Measurements from ENCODE around the gene RGR. TPM values are rescaled to one million over a fixed set of nuclear protein-coding genes. Genes with fewer than 3 reads are reported as not detected.

The RGR gene
- total RNA-seq, 4 donors from 2014 or later: 0.08 TPM; not detected in 3

DNA sequence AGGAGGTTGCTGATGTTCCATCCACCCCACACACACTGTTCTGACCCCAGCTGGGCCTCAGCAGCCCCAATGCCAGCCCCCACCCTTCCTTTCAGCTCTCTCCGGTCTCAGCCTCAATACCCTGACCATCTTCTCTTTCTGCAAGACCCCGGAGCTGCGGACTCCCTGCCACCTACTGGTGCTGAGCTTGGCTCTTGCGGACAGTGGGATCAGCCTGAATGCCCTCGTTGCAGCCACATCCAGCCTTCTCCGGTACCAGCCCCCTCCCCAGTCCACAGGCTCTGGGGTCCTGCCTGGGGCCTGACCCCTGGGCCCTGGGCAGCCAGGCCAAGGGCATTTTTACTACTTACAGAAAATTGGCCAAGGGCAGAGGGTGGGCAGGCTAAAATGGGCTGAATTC is 2.6 kb downstream of the RGR start:
- DNase-seq (ENCODE audit: low spot score in 2 of 2): peak in 1 of 2 donors; percentile 63
- H3K4me3 ChIP-seq (ENCODE audit: low read depth, poor library complexity, severe bottlenecking): no peak overlapping the region
- intact Hi-C loops (cut with DNase I; ENCODE audit: low total_unique reads): no loop called here
- WGBS, 2 donors: 84 to 86% methylated on average over 6 of the region's 6 CpGs
- TF ChIP-seq POLR2A (IDR thresholded peaks at IDR 0.05): no peak
- TF ChIP-seq, protein P1, sequence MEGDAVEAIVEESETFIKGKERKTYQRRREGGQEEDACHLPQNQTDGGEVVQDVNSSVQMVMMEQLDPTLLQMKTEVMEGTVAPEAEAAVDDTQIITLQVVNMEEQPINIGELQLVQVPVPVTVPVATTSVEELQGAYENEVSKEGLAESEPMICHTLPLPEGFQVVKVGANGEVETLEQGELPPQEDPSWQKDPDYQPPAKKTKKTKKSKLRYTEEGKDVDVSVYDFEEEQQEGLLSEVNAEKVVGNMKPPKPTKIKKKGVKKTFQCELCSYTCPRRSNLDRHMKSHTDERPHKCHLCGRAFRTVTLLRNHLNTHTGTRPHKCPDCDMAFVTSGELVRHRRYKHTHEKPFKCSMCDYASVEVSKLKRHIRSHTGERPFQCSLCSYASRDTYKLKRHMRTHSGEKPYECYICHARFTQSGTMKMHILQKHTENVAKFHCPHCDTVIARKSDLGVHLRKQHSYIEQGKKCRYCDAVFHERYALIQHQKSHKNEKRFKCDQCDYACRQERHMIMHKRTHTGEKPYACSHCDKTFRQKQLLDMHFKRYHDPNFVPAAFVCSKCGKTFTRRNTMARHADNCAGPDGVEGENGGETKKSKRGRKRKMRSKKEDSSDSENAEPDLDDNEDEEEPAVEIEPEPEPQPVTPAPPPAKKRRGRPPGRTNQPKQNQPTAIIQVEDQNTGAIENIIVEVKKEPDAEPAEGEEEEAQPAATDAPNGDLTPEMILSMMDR (IDR thresholded peaks at IDR 0.05): no peak

DNA sequence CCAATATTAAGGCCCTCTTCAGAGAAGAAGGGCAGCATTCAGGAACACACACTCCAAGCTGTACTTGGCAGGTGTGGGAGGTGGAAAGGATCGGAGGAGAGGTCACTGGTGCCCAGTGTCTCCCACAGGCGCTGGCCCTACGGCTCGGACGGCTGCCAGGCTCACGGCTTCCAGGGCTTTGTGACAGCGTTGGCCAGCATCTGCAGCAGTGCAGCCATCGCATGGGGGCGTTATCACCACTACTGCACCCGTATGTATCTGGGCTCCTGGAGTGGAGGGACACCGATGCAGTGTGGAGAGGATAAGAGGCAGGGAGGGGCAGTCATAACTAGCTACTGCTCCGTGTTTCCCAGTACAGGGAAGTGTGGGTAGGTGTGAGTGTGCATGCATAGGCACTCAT is 3.9 kb downstream of the RGR start:
- intact Hi-C loops (cut with DNase I; ENCODE audit: low total_unique reads): no loop called here
- TF ChIP-seq POLR2A (IDR thresholded peaks at IDR 0.05): no peak
- TF ChIP-seq, protein P1 (IDR thresholded peaks at IDR 0.05): no peak
- 81 to 87% methylated on average over 12 of the region's 12 CpGs for WGBS, 2 donors
- DNase-seq (ENCODE audit: low spot score in 2 of 2): peak in 1 of 2 donors; percentile 46
- H3K4me3 ChIP-seq (ENCODE audit: low read depth, poor library complexity, severe bottlenecking): no peak overlapping the region

DNA sequence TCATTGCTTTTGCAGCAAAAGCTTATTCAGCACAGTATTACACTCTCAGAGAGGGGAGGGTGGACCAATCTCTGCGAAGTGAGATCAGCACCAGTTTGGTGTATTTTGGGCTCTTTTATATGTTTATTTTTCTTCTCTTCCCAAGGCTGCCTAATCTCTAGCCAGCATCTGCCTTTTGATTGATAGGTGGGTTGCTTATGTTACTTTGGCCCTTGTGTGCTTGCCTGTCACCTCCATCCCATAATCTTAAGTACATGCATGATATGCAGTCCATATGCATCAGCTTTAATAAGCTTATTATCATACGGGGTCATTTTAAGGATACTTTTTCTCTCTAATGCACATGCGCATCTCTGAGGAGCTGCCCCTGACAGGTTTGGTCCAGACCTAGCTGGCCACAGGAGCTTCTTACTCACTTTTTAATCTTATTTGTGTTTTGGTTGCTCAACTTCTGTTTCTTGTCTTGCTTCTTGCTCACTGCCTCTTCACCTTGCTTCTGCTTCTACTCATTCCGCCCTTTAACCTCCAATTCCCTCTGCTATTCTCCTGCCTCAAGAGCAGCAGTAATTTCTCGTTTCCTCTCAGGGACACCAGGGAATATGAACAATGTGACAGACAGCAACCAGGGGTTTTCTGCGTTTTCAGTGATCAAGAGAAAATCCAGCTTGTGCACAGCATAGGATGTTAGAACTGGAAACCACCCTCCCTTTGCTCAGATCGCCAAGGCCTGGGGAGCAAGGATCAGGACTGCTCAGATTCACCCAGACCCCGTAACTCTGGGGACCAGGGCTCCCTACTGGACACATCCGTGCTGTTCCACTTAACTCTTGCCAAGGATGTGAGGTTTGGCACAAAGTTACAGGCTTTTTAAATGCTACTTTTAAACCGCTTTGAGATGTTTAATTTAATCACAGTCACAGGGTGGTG is 10.0 kb downstream of the RGR start:
- WGBS, 2 donors: 59 to 66% methylated on average over 10 of the region's 10 CpGs
- DNase-seq (ENCODE audit: low spot score in 2 of 2): peak in 1 of 2 donors; percentile 61
- intact Hi-C loops (cut with DNase I; ENCODE audit: low total_unique reads): no loop called here
- no peak overlapping the region for H3K4me3 ChIP-seq (ENCODE audit: low read depth, poor library complexity, severe bottlenecking)
- TF ChIP-seq POLR2A (IDR thresholded peaks at IDR 0.05): no peak
- TF ChIP-seq, protein P1 (IDR thresholded peaks at IDR 0.05): no peak

DNA sequence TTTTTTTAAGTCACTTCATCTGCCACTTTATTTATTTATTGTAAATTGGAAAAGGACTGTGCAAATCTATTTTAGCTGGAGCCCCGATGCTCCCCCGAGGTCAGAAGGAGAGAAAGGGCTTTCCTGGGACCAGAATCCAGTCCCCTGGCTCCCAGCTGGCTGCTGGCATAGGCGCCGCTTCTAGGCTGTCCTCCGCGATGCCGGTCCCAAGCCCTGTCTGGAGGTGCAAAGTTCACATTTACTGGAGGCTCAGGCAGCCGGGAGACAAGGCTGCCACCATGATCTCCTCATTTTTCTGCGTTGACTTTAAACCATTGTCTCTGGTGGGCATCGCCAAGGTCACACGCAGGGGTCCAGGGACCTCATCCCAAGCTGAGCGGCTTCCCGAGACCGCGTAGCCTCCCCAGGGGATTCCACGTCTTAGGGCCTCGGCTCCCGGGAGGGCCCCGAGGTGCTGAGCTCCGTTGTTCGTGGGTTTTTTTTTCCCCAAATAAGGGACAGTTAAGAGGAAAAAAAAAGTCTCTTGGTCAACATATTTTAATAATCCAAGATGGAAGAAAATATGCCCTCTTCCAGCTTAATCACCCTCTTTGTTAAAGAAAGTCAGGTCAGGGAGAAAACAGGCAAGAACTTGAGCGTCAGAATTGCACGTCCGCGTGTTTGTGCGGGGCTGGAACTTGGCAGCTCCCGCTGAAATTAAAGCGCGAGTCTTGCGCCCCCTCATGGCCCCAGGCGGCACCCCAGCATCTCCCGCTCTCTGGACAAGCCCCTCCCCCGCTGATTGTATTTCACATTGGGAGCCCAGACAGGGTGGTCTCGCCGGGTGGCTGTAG is 11.9 kb downstream of the RGR start:
- intact Hi-C loops (cut with DNase I; ENCODE audit: low total_unique reads): no loop called here
- 41 to 47% methylated on average over 33 to 35 of the region's 35 CpGs for WGBS, 2 donors
- DNase-seq (ENCODE audit: low spot score in 2 of 2): peak in 1 of 2 donors; percentile 89
- no peak for TF ChIP-seq POLR2A (IDR thresholded peaks at IDR 0.05)
- TF ChIP-seq, protein P1 (IDR thresholded peaks at IDR 0.05): no peak
- H3K4me3 ChIP-seq (ENCODE audit: low read depth, poor library complexity, severe bottlenecking): no peak overlapping the region

DNA sequence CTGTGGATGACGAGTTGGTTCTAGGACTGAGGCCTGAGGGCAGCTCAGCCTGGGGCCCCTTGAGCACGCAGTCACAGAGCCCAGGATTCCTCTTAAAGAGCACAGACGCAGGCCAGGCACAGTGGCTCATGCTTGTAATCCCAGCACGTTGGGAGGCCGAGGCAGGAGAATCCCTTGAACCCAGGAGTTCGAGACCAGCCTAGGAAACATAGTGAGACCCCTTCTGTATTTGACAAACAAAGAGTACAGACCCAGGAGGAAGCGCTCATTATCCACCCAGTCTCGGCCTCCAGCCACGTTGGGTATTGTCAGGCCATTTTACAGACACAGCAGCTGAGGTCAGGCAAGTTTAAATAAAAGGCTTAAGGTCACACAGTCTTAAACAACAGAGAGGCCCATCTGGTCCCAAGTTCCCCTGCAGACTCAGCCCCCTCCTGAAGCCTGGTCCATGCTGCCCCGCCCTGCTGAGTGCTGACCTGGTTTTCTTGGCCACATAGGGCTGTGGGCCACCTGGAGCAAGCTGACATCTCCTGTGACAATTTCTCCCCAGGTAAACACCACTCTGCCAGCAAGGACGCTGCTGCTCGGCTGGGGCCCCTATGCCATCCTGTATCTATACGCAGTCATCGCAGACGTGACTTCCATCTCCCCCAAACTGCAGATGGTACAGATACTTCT is 12.6 kb downstream of the RGR start:
- 67 to 75% methylated on average over 15 of the region's 15 CpGs for WGBS, 2 donors

More for the DNA sequence above, 12.6 kb downstream of the RGR start:
- H3K4me3 ChIP-seq (ENCODE audit: low read depth, poor library complexity, severe bottlenecking): no peak overlapping the region
- intact Hi-C loops (cut with DNase I; ENCODE audit: low total_unique reads): no loop called here
- peak in 1 of 2 donors; percentile 58 for DNase-seq (ENCODE audit: low spot score in 2 of 2)
- no peak for TF ChIP-seq POLR2A (IDR thresholded peaks at IDR 0.05)
- TF ChIP-seq, protein P1 (IDR thresholded peaks at IDR 0.05): no peak
